K562 (cell line): ENCODE measurements around the gene MAP2K6.

ENCODE experiments used
- BHLHE40 ChIP-seq: IDR thresholded peaks from 2 replicates; pipeline ENCODE4 v1.6.1; 2011; ENCODE audit warnings: low read length, improper control_type of control experiment
- ETV6 ChIP-seq, 3 experiments: fragments of 150-350 bp in 1 of 3; sonication (generic) in 1 of 3; formaldehyde crosslinking in 1 of 3; IDR thresholded peaks; 2 replicates each; pipeline versions ENCODE4 v1.6.1 to v1.8.0; 2014 to 2022; ENCODE audit warnings: borderline replicate concordance in 2 of 3, low read depth in 2 of 3, antibody characterized with exemption in 1 of 3, low read length in 1 of 3, mild to moderate bottlenecking in 1 of 3, missing genetic modification reagents in 1 of 3
- MEF2A ChIP-seq: IDR thresholded peaks from 2 replicates; pipeline ENCODE4 v1.6.1; 2011; ENCODE audit warnings: low read depth, mild to moderate bottlenecking, low read length, moderate library complexity; ENCODE audit not compliant: control insufficient read depth
- NR2C1 ChIP-seq, 2 experiments: fragments of 450-650 bp; IDR thresholded peaks; 2 replicates each; pipeline ENCODE4 v1.6.1; 2017; ENCODE audit warnings: mild to moderate bottlenecking in 2 of 2, antibody characterized with exemption in 1 of 2, inconsistent platforms in 1 of 2, missing compliant biosample characterization in 1 of 2, missing genetic modification characterization in 1 of 2
- OTX1 ChIP-seq: fragments of 450-650 bp; formaldehyde crosslinking; IDR thresholded peaks from 2 replicates; pipeline ENCODE4 v1.4.0; 2022; ENCODE audit warnings: mild to moderate bottlenecking
- PHB2 ChIP-seq: fragments of 450-650 bp; IDR thresholded peaks from 2 replicates; pipeline ENCODE4 v1.6.1; 2017; ENCODE audit warnings: low read depth
- PURB ChIP-seq: sonication (generic); formaldehyde crosslinking; IDR thresholded peaks from 2 replicates; pipeline ENCODE4 v1.9.0; 2021; ENCODE audit warnings: low read depth, mild to moderate bottlenecking, missing genetic modification reagents
- U2AF2 ChIP-seq: fragments of 200-400 bp; formaldehyde crosslinking; optimal IDR thresholded peaks from 2 replicates; pipeline ENCODE3; 2017; ENCODE audit warnings: low read depth, mild to moderate bottlenecking, low read length
- ZBTB7A ChIP-seq: IDR thresholded peaks from 2 replicates; pipeline ENCODE4 v1.6.1; 2011; ENCODE audit warnings: low read depth, mild to moderate bottlenecking, low read length, moderate library complexity, borderline replicate concordance; ENCODE audit not compliant: control insufficient read depth
- ZNF347 ChIP-seq: fragments of 450-650 bp; formaldehyde crosslinking; IDR thresholded peaks from 2 replicates; pipeline ENCODE4 v1.4.0; 2020; ENCODE audit warnings: low read depth, mild to moderate bottlenecking, moderate library complexity
- TF ChIP-seq, protein P1 (sequence below): fragments of 450-650 bp; conservative IDR thresholded peaks from 2 replicates; pipeline ENCODE4 v1.6.1; 2016; ENCODE audit warnings: missing genetic modification characterization, low read depth, mild to moderate bottlenecking, missing compliant biosample characterization, moderate library complexity
- TF ChIP-seq, protein P2 (sequence below): sonication (generic); formaldehyde crosslinking; IDR thresholded peaks from 2 replicates; pipeline ENCODE4 v1.8.1; 2022; ENCODE audit warnings: missing genetic modification reagents
- TF ChIP-seq, protein P3 (sequence below): sonication (generic); formaldehyde crosslinking; IDR thresholded peaks from 2 replicates; pipeline ENCODE4 v1.8.0; 2022; ENCODE audit warnings: missing genetic modification reagents, mild to moderate bottlenecking, borderline replicate concordance
- TF ChIP-seq, protein P4 (sequence below), 3 experiments: IDR thresholded peaks in 2 of 3; conservative IDR thresholded peaks in 1 of 3; 2 replicates each; pipeline ENCODE4 v1.5.1; 2011 to 2012; ENCODE audit warnings: low read length in 3 of 3, mild to moderate bottlenecking in 3 of 3, control low read depth in 2 of 3, improper control_type of control experiment in 1 of 3, inconsistent platforms in 1 of 3, low read depth in 1 of 3, mixed read lengths in 1 of 3, moderate library complexity in 1 of 3; ENCODE audit not compliant: insufficient read depth in 2 of 3

DNA sequence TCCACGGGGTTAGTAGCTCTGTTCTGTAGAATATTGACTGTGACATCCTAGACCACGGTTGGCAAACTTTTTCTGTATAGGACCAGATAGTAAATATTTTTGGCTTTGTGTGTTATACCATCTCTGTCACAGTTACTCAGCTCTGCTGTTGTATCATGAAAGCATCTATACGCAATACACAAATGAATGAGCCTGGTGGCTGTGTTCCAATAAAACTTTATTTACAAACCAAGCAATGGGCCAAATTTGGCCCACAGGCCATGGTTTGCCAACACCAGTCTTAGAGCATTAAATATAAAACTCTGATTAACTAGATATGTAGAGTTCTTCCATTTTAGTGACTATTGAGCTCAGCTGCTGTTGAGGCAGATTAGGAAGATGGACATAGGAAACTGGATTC lies 132.7 kb downstream of the MAP2K6 start:
- TF ChIP-seq, protein P1, sequence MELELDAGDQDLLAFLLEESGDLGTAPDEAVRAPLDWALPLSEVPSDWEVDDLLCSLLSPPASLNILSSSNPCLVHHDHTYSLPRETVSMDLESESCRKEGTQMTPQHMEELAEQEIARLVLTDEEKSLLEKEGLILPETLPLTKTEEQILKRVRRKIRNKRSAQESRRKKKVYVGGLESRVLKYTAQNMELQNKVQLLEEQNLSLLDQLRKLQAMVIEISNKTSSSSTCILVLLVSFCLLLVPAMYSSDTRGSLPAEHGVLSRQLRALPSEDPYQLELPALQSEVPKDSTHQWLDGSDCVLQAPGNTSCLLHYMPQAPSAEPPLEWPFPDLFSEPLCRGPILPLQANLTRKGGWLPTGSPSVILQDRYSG (tag) = no peak
- no peak for TF ChIP-seq ZNF347 (CRISPR knock-in tag)
- TF ChIP-seq, protein P2, sequence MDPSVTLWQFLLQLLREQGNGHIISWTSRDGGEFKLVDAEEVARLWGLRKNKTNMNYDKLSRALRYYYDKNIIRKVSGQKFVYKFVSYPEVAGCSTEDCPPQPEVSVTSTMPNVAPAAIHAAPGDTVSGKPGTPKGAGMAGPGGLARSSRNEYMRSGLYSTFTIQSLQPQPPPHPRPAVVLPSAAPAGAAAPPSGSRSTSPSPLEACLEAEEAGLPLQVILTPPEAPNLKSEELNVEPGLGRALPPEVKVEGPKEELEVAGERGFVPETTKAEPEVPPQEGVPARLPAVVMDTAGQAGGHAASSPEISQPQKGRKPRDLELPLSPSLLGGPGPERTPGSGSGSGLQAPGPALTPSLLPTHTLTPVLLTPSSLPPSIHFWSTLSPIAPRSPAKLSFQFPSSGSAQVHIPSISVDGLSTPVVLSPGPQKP (CRISPR knock-in tag) = no peak
- no peak for TF ChIP-seq U2AF2
- no peak for TF ChIP-seq ETV6 (IDR thresholded peaks at IDR 0.05; ENCODE audit: borderline replicate concordance in 1 of 2, low read depth in 2 of 2, low read length in 1 of 2)
- TF ChIP-seq ETV6 (CRISPR knock-in tag; IDR thresholded peaks at IDR 0.05; ENCODE audit: borderline replicate concordance) = no peak
- TF ChIP-seq MEF2A = no peak
- TF ChIP-seq, protein P3, sequence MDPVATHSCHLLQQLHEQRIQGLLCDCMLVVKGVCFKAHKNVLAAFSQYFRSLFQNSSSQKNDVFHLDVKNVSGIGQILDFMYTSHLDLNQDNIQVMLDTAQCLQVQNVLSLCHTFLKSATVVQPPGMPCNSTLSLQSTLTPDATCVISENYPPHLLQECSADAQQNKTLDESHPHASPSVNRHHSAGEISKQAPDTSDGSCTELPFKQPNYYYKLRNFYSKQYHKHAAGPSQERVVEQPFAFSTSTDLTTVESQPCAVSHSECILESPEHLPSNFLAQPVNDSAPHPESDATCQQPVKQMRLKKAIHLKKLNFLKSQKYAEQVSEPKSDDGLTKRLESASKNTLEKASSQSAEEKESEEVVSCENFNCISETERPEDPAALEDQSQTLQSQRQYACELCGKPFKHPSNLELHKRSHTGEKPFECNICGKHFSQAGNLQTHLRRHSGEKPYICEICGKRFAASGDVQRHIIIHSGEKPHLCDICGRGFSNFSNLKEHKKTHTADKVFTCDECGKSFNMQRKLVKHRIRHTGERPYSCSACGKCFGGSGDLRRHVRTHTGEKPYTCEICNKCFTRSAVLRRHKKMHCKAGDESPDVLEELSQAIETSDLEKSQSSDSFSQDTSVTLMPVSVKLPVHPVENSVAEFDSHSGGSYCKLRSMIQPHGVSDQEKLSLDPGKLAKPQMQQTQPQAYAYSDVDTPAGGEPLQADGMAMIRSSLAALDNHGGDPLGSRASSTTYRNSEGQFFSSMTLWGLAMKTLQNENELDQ (CRISPR knock-in tag) = no peak
- TF ChIP-seq PURB = no peak
- TF ChIP-seq, protein P4, sequence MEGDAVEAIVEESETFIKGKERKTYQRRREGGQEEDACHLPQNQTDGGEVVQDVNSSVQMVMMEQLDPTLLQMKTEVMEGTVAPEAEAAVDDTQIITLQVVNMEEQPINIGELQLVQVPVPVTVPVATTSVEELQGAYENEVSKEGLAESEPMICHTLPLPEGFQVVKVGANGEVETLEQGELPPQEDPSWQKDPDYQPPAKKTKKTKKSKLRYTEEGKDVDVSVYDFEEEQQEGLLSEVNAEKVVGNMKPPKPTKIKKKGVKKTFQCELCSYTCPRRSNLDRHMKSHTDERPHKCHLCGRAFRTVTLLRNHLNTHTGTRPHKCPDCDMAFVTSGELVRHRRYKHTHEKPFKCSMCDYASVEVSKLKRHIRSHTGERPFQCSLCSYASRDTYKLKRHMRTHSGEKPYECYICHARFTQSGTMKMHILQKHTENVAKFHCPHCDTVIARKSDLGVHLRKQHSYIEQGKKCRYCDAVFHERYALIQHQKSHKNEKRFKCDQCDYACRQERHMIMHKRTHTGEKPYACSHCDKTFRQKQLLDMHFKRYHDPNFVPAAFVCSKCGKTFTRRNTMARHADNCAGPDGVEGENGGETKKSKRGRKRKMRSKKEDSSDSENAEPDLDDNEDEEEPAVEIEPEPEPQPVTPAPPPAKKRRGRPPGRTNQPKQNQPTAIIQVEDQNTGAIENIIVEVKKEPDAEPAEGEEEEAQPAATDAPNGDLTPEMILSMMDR (IDR thresholded peaks at IDR 0.05 in 2 of 3, conservative IDR thresholded peaks at IDR 0.05 in 1 of 3; ENCODE audit: insufficient read depth in 2 of 3, low read depth in 1 of 3, low read length in 3 of 3) = no peak
- TF ChIP-seq OTX1 (CRISPR knock-in tag) = no peak
- no peak for TF ChIP-seq ZBTB7A
- no peak for TF ChIP-seq PHB2
- no peak for TF ChIP-seq NR2C1 (IDR thresholded peaks at IDR 0.05)
- TF ChIP-seq NR2C1 (tag; IDR thresholded peaks at IDR 0.05) = no peak
- TF ChIP-seq BHLHE40 = no peak
